Retinal pigment epithelial cell (primary cell): ENCODE measurements around the gene DYDC1.

Experiments
- DNase-seq: peaks from one replicate; pipeline ENCODE4 v3.0.0-alpha.2; 2010; ENCODE audit warnings: low read depth
- H3K4me3 ChIP-seq: 2 replicates; pipeline ENCODE4 v1.5.1; 2011; ENCODE audit warnings: mild to moderate bottlenecking, low read length, control low read depth, moderate library complexity
- CTCF ChIP-seq: conservative IDR thresholded peaks from 2 replicates; pipeline ENCODE4 v1.5.1; 2011; ENCODE audit warnings: low read depth, low read length, control low read depth, inconsistent platforms

DYDC1 gene

DNA sequence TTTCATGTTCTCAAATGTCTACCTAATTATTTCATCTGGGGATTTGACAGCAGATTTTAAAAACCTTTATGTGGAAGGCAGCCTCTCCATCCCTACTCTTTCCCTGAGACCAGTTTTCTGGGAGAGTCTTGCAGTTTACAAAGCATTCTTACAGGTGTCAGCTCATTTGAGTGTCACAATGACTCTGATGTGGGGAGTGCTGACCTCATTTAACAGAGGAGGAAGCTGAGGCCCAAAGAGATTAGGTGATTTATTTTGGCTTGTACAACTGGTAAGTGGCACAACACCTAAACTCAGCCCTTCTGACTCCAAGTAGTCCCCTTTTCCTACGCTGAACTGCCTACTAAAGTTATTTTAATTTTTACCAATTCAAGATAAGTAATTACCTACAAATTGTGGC lies 33.8 kb downstream of the DYDC1 start:
- no peak for TF ChIP-seq CTCF
- no peak for DNase-seq
- no peak overlapping the region for H3K4me3 ChIP-seq

DNA sequence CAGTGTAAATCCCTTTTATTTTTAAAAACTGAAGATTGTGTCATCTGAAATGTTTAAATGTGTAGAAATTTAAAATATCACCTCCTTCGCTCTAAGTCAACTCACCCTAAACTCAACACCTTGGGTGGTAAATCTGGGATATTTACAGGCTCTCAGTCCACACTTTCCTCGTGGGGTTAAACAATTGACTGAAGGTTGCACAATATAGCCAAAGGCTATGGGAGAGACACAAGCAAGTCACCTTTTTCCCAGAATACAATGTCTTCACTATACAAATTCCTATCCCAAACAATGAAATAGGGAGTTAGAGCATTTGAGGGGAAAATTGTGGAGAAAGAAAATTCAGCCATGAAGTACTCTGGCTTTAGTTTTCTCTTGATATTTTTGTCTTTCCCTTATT lies 34.4 kb downstream of the DYDC1 start:
- no peak for DNase-seq
- H3K4me3 ChIP-seq, result no peak overlapping the region
- no peak for TF ChIP-seq CTCF

- TF ChIP-seq CTCF, result no peak
Measured at GRCh38 chr10:80321183-80321582, 35.4 kb downstream of the DYDC1 start.

DNA sequence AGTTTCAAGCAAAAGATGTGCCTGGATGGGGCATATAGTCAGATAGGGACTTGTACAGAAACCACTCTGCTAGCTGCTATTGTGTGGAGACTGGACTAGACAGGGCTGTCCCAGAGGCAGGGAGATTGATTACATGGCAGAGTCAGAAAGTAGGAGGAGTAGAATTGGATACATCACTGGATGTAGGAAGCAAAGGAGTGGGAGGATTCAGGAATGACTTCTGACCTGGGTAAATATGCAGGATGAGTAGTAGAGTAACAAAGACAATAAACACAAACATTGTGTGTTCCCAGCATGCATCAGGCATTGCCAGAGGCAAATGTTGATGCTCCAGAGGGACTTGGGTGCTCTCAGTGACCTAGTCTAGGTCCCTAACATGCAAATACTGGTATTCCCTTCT lies 36.2 kb downstream of the DYDC1 start:
- TF ChIP-seq CTCF, result no peak
- no peak for DNase-seq
- H3K4me3 ChIP-seq, result no peak overlapping the region

More at GRCh38 chr10:80321183-80321582, 35.4 kb downstream of the DYDC1 start:
- no peak for DNase-seq
- no peak overlapping the region for H3K4me3 ChIP-seq

DNA sequence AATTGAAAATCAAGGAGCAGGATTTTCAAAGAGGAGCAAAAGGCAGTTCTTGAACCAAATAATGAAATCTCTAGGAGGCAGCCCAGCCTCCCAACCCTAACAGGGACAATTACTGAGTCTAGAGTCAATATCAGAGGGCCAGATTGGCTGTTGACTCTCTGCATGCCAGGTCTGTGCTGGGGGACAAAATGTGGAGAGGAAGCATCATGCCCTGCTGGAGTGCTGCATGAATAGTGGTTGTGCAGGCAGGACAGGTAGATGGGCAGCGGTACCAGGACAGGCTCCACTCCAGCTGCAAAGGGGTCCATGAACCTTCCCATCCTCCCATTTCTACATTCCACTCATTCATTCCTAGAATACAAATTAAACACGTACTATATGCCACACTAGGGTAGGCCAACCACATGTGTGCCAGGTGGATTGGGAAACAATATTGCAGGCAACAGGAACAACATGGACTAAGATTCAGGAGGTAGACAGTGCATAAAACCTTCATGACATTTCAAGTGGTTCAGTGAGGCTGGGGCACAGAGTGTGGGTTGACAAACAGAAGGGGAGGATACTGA lies 36.7 kb downstream of the DYDC1 start:
- no peak overlapping the region for H3K4me3 ChIP-seq
- no peak for DNase-seq
- no peak for TF ChIP-seq CTCF

GRCh38 chr10:80319318-80319717 lies 37.2 kb downstream of the DYDC1 start:
- H3K4me3 ChIP-seq, result no peak overlapping the region
- no peak for DNase-seq
- no peak for TF ChIP-seq CTCF

- no peak overlapping the region for H3K4me3 ChIP-seq
- no peak for TF ChIP-seq CTCF
- no peak for DNase-seq
Measured at GRCh38 chr10:80318742-80319141, 37.8 kb downstream of the DYDC1 start.
